NCI-H345 treated with DMSO at 0.1 percent for 48 hours (cell line): Measurements from ENCODE around the gene SRGAP1.
"Not testable (repeated sequence)": the region's sequence is repeated elsewhere in the genome, so short reads cannot be mapped to it uniquely, and the experiment has no call there.

Source experiments
- DNase-seq: peaks from one replicate; lab custom pipeline; 2025; ENCODE audit not compliant: unreplicated experiment; lab: John Stamatoyannopoulos, UW

Gene SRGAP1

DNA sequence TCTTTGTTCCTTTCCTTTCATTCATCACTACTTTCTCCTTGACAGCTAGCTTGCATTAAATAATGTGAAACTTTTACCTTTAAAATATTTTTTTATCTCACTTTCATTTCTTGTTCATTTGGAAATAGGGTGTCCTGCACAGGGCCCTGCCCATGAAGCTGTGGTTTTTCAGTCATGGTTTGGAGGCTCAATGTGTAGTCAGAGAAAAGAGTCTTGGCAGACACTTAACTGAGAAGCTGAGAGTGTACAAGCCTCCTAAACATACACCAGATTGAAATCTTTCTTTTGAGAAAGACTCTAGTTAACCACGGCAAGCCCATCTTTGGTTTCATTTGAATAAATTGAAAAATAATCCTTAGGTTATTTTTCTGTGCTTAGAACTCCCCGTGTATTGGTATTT lies 303.4 kb downstream of the SRGAP1 start:
- DNase-seq, result no peak

DNA sequence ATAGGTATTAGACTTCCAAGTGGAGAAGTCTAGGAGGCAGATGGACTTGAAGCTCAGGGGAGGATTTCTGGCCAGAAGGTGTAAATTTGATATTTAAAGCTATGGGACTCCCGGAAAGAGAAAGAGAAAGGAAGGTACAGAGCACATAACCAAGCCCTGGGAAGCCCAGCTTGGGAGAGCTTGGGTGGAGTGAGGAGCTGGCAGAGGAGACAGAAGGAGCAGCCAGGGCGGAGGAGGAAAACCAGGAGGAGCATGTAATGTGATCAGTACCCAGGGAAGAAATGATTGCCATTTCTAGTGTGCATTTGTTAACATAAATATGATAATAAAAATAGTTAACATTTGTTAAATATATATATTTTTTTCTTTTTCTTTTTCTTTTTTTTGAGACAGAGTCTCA lies 310.2 kb downstream of the SRGAP1 start:
- DNase-seq, result no peak

DNA sequence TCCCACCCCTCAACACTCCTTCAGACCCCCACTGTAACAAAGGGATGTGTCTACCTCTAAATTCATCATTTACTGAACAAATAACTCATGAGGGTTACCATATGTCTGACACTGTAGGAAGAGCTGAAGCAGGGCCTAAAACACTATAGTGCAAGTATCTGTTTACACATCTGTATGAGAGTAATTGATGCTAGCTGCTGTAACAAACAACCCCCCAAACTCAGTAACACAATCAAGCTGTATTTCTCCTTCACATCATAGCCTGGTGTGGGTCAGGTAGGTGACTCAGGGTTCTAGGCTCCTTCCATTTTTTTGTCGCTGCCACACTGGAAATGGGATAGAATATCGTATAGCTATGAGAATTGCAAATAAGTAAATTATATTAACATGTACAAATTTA lies 312.6 kb downstream of the SRGAP1 start:
- no peak for DNase-seq

DNA sequence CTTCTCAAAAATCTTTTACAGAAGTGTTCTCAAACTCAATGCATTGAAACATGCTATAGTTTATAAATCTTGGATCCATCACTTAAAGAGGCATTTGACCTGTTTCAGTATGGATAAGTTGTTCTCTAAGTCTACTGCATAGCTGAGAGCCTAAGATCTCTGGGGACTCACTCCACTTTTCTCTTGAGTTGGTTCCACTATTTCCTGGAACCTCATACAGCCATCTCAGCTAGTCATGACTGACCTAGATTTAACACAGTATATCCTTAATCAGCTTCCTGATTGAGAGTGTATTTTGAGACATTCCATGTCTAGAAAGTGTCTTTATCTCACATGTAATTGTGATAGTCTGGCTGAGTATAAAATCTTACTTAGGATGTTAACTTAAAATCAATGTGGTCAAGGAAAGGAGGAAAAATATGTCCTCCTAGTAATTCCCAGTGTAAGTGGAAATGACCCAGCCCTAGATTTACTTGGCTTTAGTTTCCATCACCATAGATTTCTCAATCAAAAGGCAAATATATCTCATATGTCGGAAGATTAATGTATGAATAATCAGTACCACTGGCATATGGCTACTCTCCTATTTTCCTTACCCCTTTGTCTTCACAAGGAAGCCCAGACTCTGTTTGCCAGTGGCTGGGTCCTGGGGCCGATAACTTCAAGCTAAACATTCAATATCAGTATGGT lies 315.7 kb downstream of the SRGAP1 start:
- DNase-seq, result no peak

DNA sequence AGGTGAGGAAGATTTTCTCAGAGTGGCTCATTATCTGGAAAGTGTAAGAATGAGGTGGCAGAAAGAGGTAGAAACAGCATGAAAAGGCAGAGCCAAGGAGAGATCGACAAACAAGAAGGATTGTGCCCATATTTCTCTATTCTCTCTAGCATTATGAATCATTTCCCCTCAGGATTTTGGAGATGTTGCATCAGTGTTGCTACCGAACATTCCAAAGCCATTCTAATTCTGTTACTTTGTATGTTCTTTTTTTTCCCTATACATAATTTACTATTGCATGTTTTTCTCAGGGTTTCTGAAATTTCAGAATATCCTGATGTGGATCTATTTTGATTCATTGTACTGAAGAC lies 316.2 kb downstream of the SRGAP1 start:
- DNase-seq, result no peak

DNA sequence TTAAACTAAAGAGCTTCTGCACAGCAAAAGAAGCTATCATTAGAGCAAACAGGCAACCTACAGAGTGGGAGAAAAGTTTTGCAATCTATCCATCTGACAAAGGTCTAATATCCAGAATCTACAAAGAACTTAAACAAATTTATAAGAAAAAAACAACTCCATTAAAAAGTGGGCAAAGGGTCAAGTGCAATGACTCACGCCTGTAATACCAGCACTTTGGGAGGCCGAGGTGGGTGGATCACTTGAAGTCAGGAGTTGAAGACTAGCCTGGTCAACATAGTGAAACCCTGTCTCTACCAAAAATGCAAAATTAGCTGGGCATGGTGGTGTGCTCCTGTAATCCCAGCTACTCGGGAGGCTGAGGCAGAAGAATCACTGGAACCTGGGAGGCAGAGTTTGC lies 322.1 kb downstream of the SRGAP1 start:
- DNase-seq, result not testable (repeated sequence)

DNA sequence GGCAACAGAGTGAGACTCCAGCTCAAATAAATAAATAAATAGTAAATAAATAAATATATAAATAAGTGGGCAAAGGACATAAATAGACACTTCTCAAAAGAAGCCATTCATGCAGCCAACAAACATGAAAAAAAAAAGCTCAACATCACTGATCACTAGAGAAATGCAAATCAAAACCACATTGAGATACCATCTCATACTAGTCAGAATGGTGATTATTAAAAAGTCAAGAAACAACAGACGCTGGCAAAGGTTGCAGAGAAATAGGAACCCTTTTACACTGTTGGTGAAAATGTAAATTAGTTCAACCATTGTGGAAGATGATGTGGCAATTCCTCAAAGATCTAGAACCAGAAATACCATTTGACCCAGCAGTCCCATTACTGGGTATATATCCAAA lies 322.5 kb downstream of the SRGAP1 start:
- not testable (repeated sequence) for DNase-seq

DNA sequence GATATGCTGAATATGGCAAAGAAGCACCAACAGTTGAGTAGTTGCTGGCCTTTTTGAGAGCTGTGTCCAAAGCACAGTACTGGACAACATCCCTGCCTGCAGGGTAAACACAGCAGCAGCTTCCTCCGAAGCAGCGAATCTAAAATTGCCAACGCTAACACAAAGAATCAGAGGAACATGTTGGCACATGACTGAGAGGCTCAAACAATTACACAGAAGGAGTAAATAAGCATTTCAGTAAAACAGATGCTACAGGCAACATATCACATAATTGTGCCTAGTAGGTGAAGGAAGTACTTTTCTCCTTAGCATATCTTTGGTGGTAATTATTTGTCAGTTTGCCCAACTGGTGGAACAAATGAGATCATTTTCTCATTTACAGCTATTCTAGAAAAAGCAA lies 325.5 kb downstream of the SRGAP1 start:
- DNase-seq, result peak; percentile 68

DNA sequence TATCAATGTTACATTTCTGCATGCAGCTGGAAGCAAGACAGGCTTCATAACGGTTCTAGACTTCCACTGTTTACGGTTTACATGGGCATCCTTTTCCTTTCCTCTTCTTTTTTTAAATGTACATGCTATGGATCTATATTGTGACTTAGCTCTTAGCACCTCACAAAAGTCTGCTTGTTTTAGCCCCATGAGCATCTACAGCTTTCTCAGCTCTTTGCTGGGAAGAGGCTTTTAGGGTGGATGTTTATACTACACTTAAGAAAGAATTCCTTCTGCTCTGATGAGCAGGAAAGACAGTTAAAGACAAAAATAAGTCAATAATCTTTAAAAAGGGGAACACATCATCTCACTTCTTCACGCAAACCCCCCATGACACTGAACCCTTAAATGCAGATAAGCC lies 326.2 kb downstream of the SRGAP1 start:
- no peak for DNase-seq

DNA sequence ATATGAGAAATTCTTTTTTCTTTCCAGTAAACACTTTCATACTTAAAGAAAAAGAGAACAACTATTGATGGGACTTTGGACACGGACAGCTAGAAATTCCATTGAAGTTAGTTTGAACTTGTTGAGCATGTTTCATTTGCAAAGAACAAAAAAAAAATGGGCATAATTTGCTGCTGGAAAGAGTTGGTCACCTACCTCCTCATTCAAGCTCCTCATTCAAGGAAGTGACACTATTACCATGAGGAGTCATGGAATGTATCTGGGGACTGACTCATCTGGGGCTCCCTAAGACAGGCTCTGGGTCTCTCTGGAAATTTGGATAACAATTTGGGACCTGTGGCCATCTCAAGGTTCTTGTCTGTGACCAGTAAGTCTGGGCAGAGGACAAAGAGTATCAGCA lies 327.2 kb downstream of the SRGAP1 start:
- no peak for DNase-seq

DNA sequence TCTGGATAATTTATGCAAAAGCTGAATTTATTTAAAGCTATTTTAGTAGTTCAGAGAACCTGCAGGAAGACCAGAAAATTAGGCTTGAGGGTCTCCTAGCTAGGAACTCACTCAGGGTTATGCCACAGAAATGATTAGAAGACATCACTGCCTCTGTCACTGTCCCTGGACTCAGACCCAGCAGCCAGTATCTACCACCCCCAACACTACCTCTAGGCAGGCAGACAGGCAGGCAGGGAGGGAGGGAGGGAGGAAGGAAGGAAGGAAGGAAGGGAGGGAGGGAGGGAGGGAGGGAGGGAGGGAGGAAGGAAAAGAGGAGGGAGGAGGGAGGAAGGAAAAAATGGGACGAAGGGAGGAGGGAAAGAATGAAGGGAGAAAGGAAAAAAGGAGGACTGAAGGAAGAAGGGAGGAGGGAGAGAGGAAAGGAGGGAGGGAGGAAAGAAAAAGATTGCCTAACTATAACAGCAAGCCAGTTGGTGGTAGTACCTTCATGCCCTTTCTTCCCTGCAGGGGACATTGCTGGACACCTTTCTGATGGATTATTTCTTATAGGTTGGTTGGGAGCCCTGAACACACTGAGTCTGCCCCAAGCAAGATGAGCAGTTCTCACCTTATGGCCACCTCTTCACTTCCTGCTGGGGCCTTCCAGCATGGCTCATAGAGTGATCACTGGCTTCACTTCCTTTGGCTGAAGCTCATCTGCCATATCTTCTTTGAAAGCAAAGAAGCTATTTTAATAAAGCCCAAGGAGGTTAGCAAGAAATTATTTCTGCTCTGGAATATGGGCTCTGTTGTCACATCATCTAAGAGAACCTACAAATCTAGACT lies 327.9 kb downstream of the SRGAP1 start:
- DNase-seq, result no peak

DNA sequence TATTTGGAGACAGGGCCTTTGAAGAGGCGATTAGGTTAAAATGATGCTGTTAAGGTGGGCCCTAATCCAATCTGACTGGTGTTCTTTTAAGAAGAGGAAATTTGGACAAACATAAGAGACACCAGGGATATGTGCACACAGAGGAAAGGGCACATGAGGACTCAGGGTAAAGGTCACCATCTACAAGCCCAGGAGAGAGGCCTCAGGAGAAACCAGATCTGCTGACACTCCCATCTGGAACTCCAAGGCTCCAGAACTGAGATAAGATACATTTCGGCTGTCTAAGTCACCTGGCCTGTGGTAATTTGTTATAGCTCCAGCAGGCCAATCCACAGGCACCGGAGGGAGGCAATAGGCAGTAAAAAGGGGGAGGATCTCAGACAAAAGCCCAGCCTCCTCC lies 329.0 kb downstream of the SRGAP1 start:
- no peak for DNase-seq

DNA sequence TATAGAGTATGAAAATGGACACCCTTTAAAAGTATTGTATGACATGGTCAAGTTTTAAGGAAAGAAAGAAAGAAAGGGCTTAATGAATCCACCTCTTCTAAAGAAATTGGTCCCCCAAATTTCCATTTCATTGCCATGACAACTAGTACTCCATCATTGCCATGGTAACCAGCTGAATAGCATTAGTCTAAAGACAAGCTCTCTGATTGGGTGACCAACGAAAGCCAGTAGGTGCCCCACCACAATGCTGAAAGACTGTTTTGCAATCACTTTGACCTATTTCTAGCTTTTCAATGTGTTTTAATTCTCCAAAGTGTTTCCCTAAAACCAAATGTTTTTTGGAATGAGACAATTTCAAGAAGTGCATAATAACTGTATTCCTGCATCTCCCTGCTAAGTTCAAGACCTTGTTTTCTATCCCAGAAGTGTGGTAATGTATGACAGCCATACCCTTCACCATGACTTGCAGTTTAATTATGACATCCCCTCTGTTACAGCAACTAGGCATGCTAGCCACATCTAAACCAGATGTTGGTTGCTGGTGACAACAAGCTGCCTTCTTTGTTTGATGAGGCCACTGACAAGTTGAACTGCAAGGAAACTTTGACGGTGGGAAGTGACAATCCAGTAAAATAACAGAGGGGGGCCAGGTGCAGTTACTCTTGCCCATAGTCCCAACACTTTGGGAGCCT lies 330.9 kb downstream of the SRGAP1 start:
- DNase-seq, result no peak

DNA sequence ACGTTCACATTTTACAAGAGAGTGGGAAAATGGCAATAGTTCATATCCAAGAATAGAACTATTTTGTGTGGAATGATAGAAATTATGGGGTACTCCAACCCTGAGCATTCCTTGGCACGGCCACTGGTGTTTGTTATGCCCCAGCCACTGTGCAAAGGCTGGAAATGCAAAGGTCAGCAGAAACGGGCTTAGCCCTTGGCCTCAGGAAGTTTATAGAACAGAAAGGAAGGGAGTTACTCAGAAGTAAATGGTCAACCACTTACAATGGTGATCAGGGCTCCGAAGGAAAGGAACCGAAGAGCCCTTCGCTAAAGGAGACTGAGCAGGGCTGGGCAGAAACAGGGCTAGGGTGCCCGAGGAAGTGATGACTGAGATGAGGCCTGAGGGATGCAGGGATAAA lies 332.5 kb downstream of the SRGAP1 start:
- DNase-seq, result no peak

DNA sequence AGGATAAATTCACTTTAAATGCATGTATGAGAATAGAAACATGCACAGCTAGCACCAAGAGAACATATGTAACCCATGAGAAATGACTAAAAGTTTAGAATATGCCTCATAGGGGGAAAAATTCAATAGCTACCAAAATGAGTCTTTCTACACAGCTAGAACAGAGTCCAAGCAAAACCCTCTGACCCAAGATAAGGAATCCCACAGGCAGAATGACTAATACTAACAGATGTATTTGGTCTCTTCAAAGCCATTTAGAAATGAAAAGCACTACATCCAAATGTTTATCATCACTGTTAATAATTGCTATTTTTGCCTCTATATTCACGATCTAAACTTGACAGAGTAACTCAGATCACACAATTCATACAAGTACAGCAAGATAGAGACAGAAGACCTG lies 333.6 kb downstream of the SRGAP1 start:
- DNase-seq, result no peak

DNA sequence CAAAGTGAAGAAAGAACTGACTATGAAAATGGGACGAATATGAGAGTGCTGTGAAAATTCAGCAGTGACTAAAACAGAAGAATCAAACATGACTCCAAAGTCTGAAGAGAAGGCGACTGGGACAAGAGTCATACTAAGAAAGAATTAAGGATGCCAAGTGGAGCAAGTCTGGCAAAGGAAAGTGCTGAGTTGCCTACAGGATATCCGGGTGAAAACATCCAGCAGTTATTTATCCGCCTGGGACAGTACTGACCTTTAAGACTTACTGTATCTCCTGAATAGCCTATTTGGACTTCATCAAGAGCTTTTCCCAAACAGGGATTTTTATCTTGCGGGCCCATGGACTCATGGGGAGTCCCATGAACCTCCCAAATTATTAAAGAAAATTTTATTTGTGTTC lies 336.5 kb downstream of the SRGAP1 start:
- no peak for DNase-seq

DNA sequence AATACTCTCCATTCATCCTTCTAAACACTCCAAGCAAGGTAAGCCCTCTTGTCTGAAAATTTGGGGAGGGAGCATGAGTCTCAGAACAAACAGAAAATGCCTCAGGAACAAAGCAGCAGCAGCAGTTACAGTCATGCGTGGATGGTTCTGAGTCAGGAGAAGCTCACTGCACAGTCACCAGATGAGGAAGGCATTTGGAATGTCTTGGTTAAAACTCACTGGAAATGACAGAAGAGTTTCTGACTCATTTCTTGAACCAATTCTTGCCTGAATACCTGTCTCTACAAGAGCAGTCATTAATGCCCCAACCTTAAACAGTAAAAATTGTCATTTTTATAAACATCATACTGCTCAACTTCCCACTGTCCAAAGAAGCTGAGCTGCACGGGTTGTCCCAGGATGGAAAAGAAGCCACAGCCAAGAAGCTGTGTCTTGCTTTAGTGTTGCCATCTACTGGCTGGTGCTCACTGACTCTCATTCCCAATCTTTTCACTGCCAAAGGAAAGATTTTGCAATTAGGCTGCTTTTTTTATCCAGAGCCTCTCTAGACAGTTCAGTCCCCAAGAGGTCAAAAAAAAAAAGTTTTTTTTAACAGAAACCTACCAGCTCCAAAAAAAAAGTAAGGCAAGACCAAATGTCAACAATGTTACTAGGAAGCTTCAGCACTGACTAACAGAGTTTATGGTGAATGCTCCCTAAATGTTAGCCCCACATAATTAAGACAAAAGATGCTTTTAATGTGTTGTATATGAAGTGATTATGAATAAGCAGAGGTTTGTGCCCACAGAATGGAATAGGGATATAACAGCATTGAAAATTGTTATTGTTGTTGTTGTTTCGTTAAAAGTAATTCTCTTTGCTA lies 337.2 kb downstream of the SRGAP1 start:
- peak; percentile 38 for DNase-seq

DNA sequence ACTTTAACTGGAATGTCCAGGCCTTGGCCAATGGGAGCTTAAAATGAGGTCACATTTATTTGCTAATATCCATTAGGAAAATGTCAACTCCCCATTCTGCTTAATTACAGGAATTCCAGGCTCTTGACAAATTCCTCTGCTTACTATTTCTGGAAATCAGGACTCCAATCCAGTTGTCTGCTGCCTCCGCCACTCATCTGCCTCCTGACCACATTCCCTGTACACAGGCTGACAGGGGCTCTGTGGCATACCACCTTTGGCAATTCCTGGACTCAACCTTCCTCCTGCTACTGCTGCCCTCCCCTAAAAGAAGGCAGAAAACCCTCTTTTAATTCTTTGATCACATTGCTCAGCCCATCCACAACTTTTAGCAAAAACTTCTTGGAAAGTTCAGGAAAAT lies 339.7 kb downstream of the SRGAP1 start:
- no peak for DNase-seq

DNA sequence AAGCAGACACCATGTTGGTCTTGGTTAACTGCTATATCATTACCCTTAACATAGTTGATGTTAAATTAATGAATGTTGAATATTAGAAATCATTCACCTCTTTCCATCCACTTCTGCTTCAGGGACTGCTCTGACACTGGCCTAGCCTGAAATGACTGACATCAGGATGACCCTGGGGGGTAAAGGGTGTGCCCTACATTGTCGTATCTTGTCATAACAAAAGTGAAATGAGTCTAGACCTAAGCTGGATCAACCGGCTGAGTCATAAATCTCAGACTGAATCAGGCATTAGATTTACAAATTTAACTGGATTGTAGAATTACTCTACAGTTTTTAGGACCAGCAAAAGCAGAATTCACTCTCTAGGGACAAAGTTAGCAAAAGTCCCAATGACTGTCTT lies 342.3 kb downstream of the SRGAP1 start:
- no peak for DNase-seq

DNA sequence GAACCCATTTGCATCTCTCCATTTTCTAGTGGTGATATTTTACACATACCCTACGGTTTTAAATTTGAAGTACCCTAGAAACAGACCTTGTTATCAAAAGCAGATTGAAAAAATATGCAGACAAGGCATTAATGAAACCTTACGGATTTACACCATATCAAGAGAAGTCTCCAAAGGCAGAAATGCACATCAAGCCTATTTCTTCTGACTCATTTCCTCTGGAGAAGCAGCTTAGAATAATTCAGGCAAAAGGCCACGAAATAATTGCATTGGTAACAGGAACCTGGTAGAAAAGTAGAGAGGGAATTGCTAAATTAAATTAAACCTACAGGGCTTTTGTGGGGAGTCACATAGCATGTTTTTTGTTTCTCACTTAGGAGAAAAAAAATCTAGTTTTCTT lies 342.9 kb downstream of the SRGAP1 start:
- DNase-seq, result no peak

DNA sequence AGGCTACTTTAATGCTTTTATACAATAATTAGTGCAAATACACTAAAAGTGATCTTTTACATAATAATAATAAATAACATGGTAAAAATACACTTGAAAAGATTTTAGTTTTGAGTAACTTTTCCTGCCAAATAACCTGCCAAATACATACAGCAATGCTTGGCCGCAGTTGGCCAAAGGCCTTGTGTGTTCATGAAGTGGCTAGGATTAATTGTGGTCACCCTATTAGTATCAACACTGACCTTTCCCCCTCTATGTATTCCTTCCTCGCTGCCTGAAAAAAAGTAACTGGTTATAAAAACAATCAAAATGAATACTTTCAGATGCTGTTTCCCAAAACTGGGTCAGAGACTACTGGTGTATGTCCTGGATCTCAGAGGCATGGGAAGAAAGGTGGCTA lies 343.3 kb downstream of the SRGAP1 start:
- no peak for DNase-seq
